Measurements from ENCODE around the gene COL15A1. TPM values are rescaled to one million over a fixed set of nuclear protein-coding genes. Genes with fewer than 3 reads are reported as not detected.
A peak's percentile ranks its signal among the peaks of the same experiment; 100 is the strongest.

Gene COL15A1
- total and polyA plus RNA-seq, 2 of the 13 experiments (the other 11 are each of a cell fraction or from before 2014, with no cell fraction given): not detected

- 0 out of 2 replicates have a peak, but pooled peaks have one; percentile 22 for TF ChIP-seq ZBTB34 (CRISPR knock-in tag; IDR thresholded peaks at IDR 0.05)
- peak in 1 of 2 experiments; percentile 41; a peak in 1 of 4 replicates for TF ChIP-seq HMGXB4 (CRISPR knock-in tag; IDR thresholded peaks at IDR 0.05; ENCODE audit: borderline replicate concordance in 1 of 2, low read depth in 1 of 2)
- TF ChIP-seq ZIK1 (CRISPR knock-in tag; IDR thresholded peaks at IDR 0.05; ENCODE audit: borderline replicate concordance, low read depth): no peak
- TF ChIP-seq XRCC5 (optimal IDR thresholded peaks at IDR 0.05; ENCODE audit: low read length): peak; percentile 85
- no peak for TF ChIP-seq FOSL2 (CRISPR knock-in tag; IDR thresholded peaks at IDR 0.05)
- TF ChIP-seq ZBTB3 (CRISPR knock-in tag; IDR thresholded peaks at IDR 0.05; ENCODE audit: borderline replicate concordance, low read depth): no peak
- no peak for TF ChIP-seq ZNF619 (CRISPR knock-in tag; IDR thresholded peaks at IDR 0.05)
- TF ChIP-seq MTA3 (CRISPR knock-in tag; IDR thresholded peaks at IDR 0.05): no peak
- no peak for TF ChIP-seq NR2F6 (IDR thresholded peaks at IDR 0.05)
- peak; percentile 40; the same call in 1 of the 2 replicates for TF ChIP-seq NR2F6 (CRISPR knock-in tag; IDR thresholded peaks at IDR 0.05)
- TF ChIP-seq ZNF883 (CRISPR knock-in tag; IDR thresholded peaks at IDR 0.05; ENCODE audit: not compliant biosample characterization): peak; percentile 48
- no peak for TF ChIP-seq PHF21A (CRISPR knock-in tag; IDR thresholded peaks at IDR 0.05)
- no peak for TF ChIP-seq ZBTB14 (CRISPR knock-in tag; IDR thresholded peaks at IDR 0.05)
- TF ChIP-seq RBM39 (IDR thresholded peaks at IDR 0.05; ENCODE audit: low read depth, low read length, poor library complexity, severe bottlenecking): no peak
- TF ChIP-seq CTCF (CRISPR knock-in tag; IDR thresholded peaks at IDR 0.05): peak; percentile 92
- TF ChIP-seq KLF13 (CRISPR knock-in tag; IDR thresholded peaks at IDR 0.05): no peak
- TF ChIP-seq KDM2A (CRISPR knock-in tag; IDR thresholded peaks at IDR 0.05; ENCODE audit: borderline replicate concordance, low read depth): peak; percentile 34; the same call in 1 of the 2 replicates
- 0 out of 2 replicates have a peak, but pooled peaks have one; percentile 51 for TF ChIP-seq KDM5B (CRISPR knock-in tag; IDR thresholded peaks at IDR 0.05; ENCODE audit: borderline replicate concordance)
- no peak for TF ChIP-seq ZNF670 (CRISPR knock-in tag; IDR thresholded peaks at IDR 0.05; ENCODE audit: borderline replicate concordance)
- no peak for TF ChIP-seq ZEB1 (IDR thresholded peaks at IDR 0.05; ENCODE audit: insufficient replicate concordance, low read depth)
These were observed 54.9 kb downstream of the COL15A1 start (continued) for GRCh38 chr9:98998441-98999151.
